HepG2 (cell line): ENCODE data around the gene PIGL. TPM values are rescaled to one million over a fixed set of nuclear protein-coding genes. Genes with fewer than 3 reads are reported as not detected.
A peak's percentile ranks its signal among the peaks of the same experiment; 100 is the strongest.

Experiments
- ATF3 ChIP-seq: sonication (generic); formaldehyde crosslinking; IDR thresholded peaks from 2 replicates; pipeline ENCODE4 v1.4.0; 2020; ENCODE audit warnings: missing genetic modification reagents
- FOXP4 ChIP-seq: sonication (generic); formaldehyde crosslinking; IDR thresholded peaks from 2 replicates; pipeline ENCODE4 v1.4.0; 2020; ENCODE audit warnings: missing genetic modification reagents
- GLMP ChIP-seq: sonication (generic); formaldehyde crosslinking; IDR thresholded peaks from 2 replicates; pipeline ENCODE4 v1.9.0; 2021; ENCODE audit warnings: missing genetic modification reagents, mild to moderate bottlenecking, borderline replicate concordance
- KMT2A ChIP-seq: sonication (generic); formaldehyde crosslinking; IDR thresholded peaks from 2 replicates; pipeline ENCODE4 v1.4.0; 2020; ENCODE audit warnings: missing genetic modification reagents
- LCORL ChIP-seq, 2 experiments: fragments of 450-650 bp in 1 of 2; sonication (generic) in 1 of 2; formaldehyde crosslinking in 1 of 2; IDR thresholded peaks; 2 replicates each; pipeline versions ENCODE4 v1.5.0 to v1.6.1; 2017 to 2020; ENCODE audit warnings: antibody characterized with exemption in 1 of 2, missing genetic modification reagents in 1 of 2
- MAFG ChIP-seq: sonication (generic); formaldehyde crosslinking; IDR thresholded peaks from 2 replicates; pipeline ENCODE4 v1.5.1; 2020; ENCODE audit warnings: mild to moderate bottlenecking, missing genetic modification reagents
- MIER3 ChIP-seq: IDR thresholded peaks from 2 replicates; pipeline ENCODE4 v1.6.1; 2016; ENCODE audit warnings: missing compliant biosample characterization, borderline replicate concordance
- MIXL1 ChIP-seq: IDR thresholded peaks from 2 replicates; pipeline ENCODE4 v1.6.1; 2016
- PAF1 ChIP-seq: IDR thresholded peaks from 2 replicates; pipeline ENCODE4 v1.6.1; 2016; ENCODE audit warnings: missing genetic modification reagents, missing compliant biosample characterization
- SATB2 ChIP-seq: sonication (generic); formaldehyde crosslinking; IDR thresholded peaks from 2 replicates; pipeline ENCODE4 v1.5.0; 2020; ENCODE audit warnings: missing genetic modification reagents
- SRSF1 ChIP-seq: fragments of 200-400 bp; formaldehyde crosslinking; optimal IDR thresholded peaks from 2 replicates; pipeline ENCODE3; 2017; ENCODE audit warnings: mild to moderate bottlenecking, low read depth, low read length, moderate library complexity
- ZBTB38 ChIP-seq: sonication (generic); formaldehyde crosslinking; IDR thresholded peaks from 2 replicates; pipeline ENCODE4 v1.5.1; 2020; ENCODE audit warnings: mild to moderate bottlenecking, missing genetic modification reagents
- ZFP62 ChIP-seq: sonication (generic); formaldehyde crosslinking; IDR thresholded peaks from 2 replicates; pipeline ENCODE4 v1.4.0; 2020; ENCODE audit warnings: missing genetic modification reagents
- ZNF124 ChIP-seq: sonication (generic); formaldehyde crosslinking; IDR thresholded peaks from 2 replicates; pipeline ENCODE4 v1.4.0; 2020; ENCODE audit warnings: missing genetic modification reagents
- ZNF136 ChIP-seq: sonication (generic); formaldehyde crosslinking; IDR thresholded peaks from 2 replicates; pipeline ENCODE4 v1.8.1; 2022; ENCODE audit warnings: low read depth, mild to moderate bottlenecking, moderate library complexity, missing genetic modification reagents
- ZNF546 ChIP-seq: sonication (generic); formaldehyde crosslinking; conservative IDR thresholded peaks from 2 replicates; pipeline ENCODE4 v1.8.1; 2023; ENCODE audit warnings: mild to moderate bottlenecking, missing genetic modification reagents
- polyA plus RNA-seq, 8 experiments: library from polyadenylated mRNA; depleted of rRNA in 3 of 8; stranded (reverse) in 7 of 8; unstranded in 1 of 8; fragments of >200 nt; fragmentation: Illumina TruSeq in 4 of 8; extraction: Trizol in 4 of 8; gene quantifications; 2 replicates each; pipeline versions ENCODE4 v1.2.1 to v1.2.3, GENCODE V29; 2011 to 2016; ENCODE audit warnings: low read depth in 4 of 8, missing spikeins in 1 of 8, mixed read lengths in 1 of 8; ENCODE audit not compliant: insufficient read depth in 1 of 8
- total RNA-seq, 5 experiments: library from RNA; depleted of rRNA; stranded (reverse); fragments of >200 nt; fragmentation: Illumina TruSeq; extraction: Trizol; gene quantifications; 2 replicates each; pipeline ENCODE4 v1.2.3, GENCODE V29; 2016; ENCODE audit warnings: low read depth in 1 of 5
- TF ChIP-seq, protein P1 (sequence below): IDR thresholded peaks from 2 replicates; pipeline ENCODE4 v1.6.1; 2012; ENCODE audit warnings: low read length, improper control_type of control experiment
- TF ChIP-seq, protein P2 (sequence below): sonication (generic); formaldehyde crosslinking; IDR thresholded peaks from 2 replicates; pipeline ENCODE4 v1.5.0; 2020; ENCODE audit warnings: mild to moderate bottlenecking, missing genetic modification reagents, moderate library complexity

Gene PIGL
- total and polyA plus RNA-seq, 2 of the 13 experiments (the other 11 are each of a cell fraction or from before 2014, with no cell fraction given): 28.5 to 63.8 TPM

GRCh38 chr17:16217002-16217635, at the start of gene PIGL (continued):
- peak; percentile 49 for TF ChIP-seq SRSF1
- TF ChIP-seq MAFG (CRISPR knock-in tag): no peak
- peak; percentile 88; the same call in 1 of the 2 replicates for TF ChIP-seq MIXL1 (CRISPR knock-in tag)
- TF ChIP-seq MIER3 (CRISPR knock-in tag): peak; percentile 98
- TF ChIP-seq ZNF136 (CRISPR knock-in tag): no peak
- 0 out of 2 replicates have a peak, but pooled peaks have one; percentile 14 for TF ChIP-seq GLMP (CRISPR knock-in tag)
- peak; percentile 98 for TF ChIP-seq KMT2A (CRISPR knock-in tag)
- peak; percentile 75 for TF ChIP-seq SATB2 (CRISPR knock-in tag)
- TF ChIP-seq FOXP4 (CRISPR knock-in tag): peak; percentile 53
- no peak for TF ChIP-seq ZFP62 (CRISPR knock-in tag)
- peak; percentile 72 for TF ChIP-seq ZBTB38 (CRISPR knock-in tag)
- TF ChIP-seq LCORL (IDR thresholded peaks at IDR 0.05): no peak
- TF ChIP-seq LCORL (CRISPR knock-in tag; IDR thresholded peaks at IDR 0.05): peak; percentile 66; the same call in 1 of the 2 replicates
- TF ChIP-seq, protein P1, sequence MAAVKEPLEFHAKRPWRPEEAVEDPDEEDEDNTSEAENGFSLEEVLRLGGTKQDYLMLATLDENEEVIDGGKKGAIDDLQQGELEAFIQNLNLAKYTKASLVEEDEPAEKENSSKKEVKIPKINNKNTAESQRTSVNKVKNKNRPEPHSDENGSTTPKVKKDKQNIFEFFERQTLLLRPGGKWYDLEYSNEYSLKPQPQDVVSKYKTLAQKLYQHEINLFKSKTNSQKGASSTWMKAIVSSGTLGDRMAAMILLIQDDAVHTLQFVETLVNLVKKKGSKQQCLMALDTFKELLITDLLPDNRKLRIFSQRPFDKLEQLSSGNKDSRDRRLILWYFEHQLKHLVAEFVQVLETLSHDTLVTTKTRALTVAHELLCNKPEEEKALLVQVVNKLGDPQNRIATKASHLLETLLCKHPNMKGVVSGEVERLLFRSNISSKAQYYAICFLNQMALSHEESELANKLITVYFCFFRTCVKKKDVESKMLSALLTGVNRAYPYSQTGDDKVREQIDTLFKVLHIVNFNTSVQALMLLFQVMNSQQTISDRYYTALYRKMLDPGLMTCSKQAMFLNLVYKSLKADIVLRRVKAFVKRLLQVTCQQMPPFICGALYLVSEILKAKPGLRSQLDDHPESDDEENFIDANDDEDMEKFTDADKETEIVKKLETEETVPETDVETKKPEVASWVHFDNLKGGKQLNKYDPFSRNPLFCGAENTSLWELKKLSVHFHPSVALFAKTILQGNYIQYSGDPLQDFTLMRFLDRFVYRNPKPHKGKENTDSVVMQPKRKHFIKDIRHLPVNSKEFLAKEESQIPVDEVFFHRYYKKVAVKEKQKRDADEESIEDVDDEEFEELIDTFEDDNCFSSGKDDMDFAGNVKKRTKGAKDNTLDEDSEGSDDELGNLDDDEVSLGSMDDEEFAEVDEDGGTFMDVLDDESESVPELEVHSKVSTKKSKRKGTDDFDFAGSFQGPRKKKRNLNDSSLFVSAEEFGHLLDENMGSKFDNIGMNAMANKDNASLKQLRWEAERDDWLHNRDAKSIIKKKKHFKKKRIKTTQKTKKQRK: no peak
- peak; percentile 95 for TF ChIP-seq ZNF124 (CRISPR knock-in tag)
- no peak for TF ChIP-seq ATF3 (CRISPR knock-in tag)
- TF ChIP-seq ZNF546 (CRISPR knock-in tag): peak; percentile 64; the same call in 1 of the 2 replicates
- no peak for TF ChIP-seq PAF1 (CRISPR knock-in tag)
- TF ChIP-seq, protein P2, sequence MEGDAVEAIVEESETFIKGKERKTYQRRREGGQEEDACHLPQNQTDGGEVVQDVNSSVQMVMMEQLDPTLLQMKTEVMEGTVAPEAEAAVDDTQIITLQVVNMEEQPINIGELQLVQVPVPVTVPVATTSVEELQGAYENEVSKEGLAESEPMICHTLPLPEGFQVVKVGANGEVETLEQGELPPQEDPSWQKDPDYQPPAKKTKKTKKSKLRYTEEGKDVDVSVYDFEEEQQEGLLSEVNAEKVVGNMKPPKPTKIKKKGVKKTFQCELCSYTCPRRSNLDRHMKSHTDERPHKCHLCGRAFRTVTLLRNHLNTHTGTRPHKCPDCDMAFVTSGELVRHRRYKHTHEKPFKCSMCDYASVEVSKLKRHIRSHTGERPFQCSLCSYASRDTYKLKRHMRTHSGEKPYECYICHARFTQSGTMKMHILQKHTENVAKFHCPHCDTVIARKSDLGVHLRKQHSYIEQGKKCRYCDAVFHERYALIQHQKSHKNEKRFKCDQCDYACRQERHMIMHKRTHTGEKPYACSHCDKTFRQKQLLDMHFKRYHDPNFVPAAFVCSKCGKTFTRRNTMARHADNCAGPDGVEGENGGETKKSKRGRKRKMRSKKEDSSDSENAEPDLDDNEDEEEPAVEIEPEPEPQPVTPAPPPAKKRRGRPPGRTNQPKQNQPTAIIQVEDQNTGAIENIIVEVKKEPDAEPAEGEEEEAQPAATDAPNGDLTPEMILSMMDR (CRISPR knock-in tag): peak; percentile 37
